Measurements from ENCODE around the gene PTPRD.

The PTPRD gene

GRCh38 chr9:9847750-9848149 lies 765.1 kb downstream of the PTPRD start:
- no peak for DNase-seq

DNA sequence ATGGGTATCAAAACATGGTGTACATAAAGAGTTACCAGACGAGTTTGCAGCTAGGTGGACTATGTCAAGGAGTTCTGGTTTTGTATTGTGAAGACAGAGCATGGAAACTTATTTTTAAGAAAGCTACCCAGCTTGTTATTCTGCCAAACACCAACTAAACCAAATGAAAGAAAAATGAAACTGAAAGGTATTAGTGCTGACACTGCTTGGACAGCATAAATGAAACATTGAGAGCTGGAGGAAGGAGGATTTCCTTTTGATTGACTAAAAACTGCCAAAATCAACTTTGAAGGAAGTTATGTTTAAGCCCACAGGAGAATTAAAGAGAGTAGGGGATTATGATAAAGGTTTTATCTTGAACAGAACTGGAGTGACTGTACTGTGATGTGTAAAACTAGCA lies 766.2 kb downstream of the PTPRD start:
- DNase-seq, result no peak

- no peak for DNase-seq
Observed at GRCh38 chr9:9820436-9820835, 792.4 kb downstream of the PTPRD start.

- DNase-seq, result no peak
Observed at GRCh38 chr9:9819886-9820285, 792.9 kb downstream of the PTPRD start.

DNA sequence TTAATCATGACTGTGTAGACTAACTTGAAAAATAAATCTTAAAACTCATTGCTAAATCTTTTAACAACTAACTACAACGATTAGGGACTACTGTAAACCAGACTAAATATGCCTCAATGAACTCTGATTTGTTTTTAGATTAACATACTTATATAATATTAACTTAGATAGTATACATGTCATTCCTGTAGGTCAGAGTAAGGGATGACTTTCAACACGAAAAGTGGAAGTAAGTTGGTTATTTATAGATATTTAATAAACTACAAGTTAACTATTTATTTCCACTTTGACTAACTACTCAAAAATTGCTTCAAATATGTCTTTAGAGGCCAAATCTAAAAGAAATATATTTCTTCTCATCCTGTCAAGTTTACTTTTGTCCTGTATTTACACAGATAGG lies 795.6 kb downstream of the PTPRD start:
- no peak for DNase-seq

DNA sequence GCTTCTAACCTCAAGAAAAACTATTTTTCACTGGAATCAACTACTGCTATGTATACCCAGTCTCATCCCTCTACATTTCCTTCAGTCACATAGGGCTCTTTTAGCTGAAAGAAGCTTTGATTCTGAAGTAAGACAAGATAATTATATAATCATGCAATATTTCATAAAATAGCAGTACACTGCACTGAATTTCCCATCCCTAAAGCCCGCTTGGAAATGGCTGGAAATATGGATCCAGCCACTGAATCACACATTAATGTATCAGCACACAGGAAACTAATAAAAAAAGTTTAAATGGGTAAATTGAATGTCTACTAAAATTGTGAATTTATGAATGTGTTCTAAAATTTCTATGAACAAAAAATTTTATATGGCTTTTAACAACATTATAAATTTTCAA lies 808.7 kb downstream of the PTPRD start:
- DNase-seq, result no peak

GRCh38 chr9:9799287-9799686 lies 813.5 kb downstream of the PTPRD start:
- no peak for DNase-seq

GRCh38 chr9:9792144-9792857 lies 820.5 kb downstream of the PTPRD start:
- no peak for DNase-seq

DNA sequence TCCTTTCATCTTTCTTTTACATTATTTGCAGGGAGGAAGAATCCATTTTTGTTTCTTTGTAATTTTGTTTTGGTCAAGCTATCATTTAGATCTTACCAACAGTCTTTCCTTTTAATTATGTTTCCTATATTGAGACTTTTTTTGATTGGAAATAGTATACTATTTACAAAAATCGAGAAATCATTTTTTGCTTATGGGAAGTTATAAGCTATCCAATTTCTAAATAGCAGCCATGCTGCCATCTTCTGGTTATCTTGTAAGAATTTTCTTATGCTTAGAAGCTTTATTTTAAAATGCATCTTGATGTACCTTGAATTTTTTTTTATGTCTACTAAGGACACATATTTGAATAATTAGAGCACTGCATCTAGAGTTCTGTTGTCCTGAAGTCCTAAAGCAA lies 821.2 kb downstream of the PTPRD start:
- no peak for DNase-seq

- peak; percentile 23 for DNase-seq
Observed at GRCh38 chr9:9790216-9790872, 822.5 kb downstream of the PTPRD start.

DNA sequence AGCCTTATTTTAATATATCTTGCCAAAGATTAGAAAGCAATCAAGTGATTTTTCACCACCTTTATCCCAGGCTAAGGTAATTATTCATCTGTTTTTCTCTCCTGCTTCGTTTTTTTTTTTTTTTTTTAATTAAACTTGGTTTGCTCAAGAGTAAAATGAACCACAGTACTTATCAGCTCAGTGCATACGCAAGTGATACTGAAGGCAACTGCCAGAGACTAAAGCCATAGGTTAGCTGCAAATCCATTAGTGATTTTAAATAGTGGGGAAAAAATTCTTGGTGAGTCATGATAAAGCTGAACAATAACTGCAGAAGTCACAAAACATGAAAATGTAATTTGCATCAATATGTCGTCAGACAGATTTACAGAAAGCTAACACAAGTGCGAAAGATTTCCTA lies 829.1 kb downstream of the PTPRD start:
- no peak for DNase-seq

DNA sequence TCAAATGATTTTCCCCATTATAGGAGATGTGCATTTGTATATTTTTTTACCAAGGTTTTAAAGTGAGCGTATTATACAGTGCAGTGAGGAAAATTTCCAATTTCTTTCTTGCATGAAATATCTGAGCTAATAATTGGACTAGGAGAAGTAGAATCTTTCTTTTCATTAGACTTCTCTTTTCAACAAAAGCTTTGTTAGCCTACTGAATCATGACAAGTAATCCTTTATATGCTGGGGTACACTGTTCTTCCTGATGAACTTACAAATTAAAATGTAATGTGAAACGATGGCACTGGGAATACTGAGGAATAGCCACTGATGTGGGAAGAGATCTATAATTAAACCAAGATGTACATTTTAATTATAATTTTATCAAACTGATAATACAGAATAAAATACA lies 829.6 kb downstream of the PTPRD start:
- no peak for DNase-seq

DNA sequence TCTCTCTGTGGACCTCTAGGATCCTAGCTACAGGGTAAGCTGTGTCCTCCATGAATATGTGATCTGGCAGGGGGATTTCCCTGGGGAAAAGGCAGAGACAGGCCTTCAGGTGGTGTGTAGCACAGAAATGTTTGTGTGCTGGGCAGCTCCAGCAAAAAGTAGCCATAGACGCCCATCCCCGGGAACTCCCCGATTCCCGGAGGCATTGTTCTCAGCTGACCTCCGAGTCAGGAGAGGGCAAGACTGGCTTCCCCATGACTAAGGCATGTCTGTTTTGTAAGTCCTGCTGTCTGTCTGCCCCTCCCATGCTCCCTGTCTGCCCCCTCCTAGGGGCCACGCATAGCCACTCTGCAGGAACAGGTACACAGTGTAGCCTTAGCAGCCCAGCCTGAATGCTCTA lies 834.5 kb downstream of the PTPRD start:
- DNase-seq, result no peak

DNA sequence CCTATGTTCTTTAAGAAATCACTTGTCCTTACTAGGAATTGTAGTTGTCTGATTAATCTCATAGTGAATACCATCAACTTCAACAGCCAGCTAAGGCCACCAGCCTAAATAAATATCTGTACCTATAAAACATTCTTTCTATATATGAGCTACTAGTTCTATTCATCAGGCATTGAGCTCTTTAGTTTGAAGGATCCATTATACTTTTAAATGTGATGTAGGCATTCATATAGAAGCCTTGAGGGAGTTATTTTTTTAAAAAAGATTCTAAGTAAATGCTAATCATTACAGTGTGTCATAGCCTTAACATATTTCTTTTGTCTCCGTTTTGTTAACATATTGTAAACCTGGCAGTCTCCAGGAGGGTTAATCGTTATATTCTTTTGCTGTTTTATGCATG lies 838.3 kb downstream of the PTPRD start:
- DNase-seq, result no peak

DNA sequence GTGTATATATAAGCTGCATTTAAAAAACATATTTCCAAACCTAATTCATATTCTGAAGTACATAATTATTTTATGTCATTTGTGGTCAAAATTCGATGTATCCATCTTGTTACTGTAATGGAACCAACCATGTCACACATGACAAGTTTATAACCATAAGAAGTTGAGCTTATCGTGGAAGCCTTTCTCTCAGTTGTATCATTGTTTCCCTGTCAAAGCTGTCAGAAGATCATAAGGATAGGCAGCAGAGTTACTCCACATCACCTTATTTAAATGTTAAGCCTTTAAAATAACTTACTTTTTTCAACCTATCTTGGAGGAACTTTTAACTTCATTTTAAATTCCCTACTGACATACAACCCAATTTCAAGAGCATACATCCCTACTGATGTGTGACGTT lies 841.5 kb downstream of the PTPRD start:
- no peak for DNase-seq

DNA sequence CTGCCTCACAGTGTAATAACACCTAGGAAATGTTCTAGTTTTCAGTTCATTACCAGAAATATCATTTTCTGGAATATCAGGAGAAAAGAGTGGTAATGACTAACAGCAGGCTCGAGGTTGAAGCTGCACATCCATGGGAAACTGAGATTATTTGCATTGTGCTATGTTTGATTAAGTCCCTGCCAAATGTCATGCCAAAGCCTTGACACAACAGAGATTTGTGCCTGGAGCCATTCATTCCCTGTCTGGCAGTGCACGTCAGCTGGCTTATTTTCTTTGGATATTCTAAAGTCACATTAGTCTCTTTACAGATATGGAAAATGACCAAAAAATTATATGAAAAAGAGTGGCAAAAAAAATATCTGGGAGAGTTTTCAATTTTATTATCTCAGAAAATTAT lies 848.0 kb downstream of the PTPRD start:
- DNase-seq, result no peak

DNA sequence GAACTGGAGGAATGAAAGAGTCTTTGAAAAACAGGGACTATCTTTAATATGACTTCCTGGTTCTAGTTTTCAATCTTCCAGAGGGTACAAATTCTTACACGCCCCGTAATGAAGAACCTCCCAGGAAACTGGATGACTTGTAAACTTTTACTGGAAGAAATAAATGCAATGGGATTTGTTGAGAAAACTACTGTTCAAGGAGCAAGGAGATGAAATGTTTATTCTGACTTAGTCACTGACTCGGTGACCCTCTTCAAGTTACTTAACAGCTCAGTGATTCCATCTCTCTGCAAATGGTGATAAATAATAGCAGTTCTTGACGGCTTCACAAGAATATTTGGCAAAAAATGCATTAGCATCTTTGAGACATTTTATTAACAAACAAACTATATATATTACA lies 858.6 kb downstream of the PTPRD start:
- no peak for DNase-seq

DNA sequence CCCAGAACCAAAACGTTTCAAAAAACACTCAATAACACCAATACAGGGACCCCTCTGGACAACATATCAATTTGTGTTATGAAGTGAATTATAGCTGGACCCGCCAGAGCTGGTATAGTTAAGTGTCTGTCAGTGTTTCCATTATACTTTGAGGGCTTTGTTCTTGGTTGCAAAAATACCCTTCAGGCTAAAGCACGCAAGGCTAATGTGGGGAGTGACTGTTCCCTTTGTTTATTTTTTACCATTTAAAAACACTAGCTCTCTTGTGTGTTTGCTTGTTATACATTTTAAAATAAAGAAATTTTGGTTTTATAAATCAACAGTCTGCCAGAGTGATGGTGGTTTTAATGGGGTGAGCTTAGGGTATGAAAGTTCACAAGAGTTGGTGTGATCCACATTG lies 859.5 kb downstream of the PTPRD start:
- no peak for DNase-seq

DNA sequence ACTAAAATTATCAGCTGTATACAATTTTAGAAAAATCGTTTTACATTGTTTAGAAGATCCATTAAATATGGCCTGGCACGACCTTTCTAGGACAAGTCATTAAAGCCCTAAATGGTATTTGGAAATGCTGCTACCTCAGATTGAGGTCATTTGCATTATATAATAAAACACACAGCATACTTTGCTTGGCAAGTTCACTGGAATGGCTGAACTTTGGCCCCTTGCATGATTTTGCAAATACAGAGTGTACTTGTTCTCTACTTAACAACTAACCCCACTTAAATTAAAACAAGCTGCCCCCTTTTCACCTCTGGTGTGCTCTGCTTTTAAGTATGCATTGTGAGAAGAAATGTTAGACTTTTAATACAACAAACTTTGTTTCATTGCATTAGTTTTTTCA lies 860.1 kb downstream of the PTPRD start:
- DNase-seq, result peak; percentile 16

DNA sequence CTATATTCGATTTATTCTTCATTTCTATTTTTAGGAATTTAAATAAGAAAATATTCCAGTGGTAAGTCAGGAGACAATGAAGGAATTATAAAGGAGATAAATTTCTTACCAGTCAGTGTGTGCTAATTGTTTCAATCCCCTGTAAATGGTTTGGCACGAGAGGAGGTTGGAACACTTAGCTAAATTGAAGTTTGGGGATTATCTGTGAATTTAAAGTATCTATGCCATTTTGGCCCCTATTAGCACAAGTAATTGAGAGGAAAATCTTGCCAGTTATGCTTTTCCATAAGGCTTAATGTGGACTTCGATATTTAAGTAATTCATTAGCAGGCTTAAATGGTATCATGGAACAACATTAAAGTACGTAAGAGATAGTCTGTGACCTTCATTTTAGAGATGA lies 860.8 kb downstream of the PTPRD start:
- DNase-seq, result no peak

GRCh38 chr9:9750719-9751118 lies 862.1 kb downstream of the PTPRD start:
- no peak for DNase-seq

DNA sequence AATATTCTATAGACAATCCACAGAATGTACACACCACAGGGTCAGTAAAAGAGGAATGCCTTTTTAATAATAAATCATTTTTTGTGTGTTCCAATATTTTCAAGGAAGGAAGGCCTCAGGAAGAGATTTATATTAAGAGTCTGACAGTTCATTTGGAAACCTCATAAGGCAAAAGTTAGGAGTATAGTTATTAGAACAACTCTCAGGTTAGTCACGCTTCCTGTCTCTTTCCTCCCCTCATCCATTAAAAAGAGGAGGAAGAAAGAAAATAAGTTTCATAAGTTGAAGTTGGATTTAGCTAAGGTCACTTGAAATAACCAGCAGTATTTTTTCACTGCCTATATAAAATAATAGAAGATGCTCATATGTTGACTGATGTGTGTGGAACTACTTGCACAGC lies 863.2 kb downstream of the PTPRD start:
- DNase-seq, result no peak

- no peak for DNase-seq
Observed at GRCh38 chr9:9747787-9748186, 865.0 kb downstream of the PTPRD start.

DNA sequence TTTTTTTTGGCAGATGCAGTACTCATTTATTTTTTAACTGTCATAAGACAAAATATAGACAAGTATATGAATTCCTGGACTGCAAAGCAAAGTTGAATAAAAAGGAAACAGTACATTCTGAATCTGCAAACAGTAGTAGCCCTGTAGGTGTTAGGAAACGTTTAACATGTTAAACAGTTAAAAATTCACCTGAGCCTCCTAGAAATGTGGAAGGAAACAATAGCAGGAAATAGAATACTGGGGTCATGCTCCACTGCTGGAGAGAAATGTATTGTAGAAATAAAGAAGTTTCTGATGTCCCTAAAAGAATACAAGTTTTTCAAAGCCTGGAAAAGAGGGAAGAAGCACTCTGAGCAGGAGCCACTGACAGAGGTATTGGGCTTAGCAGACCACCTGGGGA lies 866.0 kb downstream of the PTPRD start:
- DNase-seq, result no peak

- DNase-seq, result no peak
Observed at GRCh38 chr9:9743822-9744221, 869.0 kb downstream of the PTPRD start.
